Activated gamma-delta T cell treated with Interleukin-2 at 50 U/mL for 16 hours (primary cell): ENCODE results near the gene DCAF15.
A peak's percentile ranks its signal among the peaks of the same experiment; 100 is the strongest.
"Not testable (repeated sequence)": the region's sequence is repeated elsewhere in the genome, so short reads cannot be mapped to it uniquely, and the experiment has no call there.

Experiments used
- DNase-seq: peaks from one replicate; pipeline ENCODE4 v3.0.0-alpha.2; 2020

Gene DCAF15, protein sequence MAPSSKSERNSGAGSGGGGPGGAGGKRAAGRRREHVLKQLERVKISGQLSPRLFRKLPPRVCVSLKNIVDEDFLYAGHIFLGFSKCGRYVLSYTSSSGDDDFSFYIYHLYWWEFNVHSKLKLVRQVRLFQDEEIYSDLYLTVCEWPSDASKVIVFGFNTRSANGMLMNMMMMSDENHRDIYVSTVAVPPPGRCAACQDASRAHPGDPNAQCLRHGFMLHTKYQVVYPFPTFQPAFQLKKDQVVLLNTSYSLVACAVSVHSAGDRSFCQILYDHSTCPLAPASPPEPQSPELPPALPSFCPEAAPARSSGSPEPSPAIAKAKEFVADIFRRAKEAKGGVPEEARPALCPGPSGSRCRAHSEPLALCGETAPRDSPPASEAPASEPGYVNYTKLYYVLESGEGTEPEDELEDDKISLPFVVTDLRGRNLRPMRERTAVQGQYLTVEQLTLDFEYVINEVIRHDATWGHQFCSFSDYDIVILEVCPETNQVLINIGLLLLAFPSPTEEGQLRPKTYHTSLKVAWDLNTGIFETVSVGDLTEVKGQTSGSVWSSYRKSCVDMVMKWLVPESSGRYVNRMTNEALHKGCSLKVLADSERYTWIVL

DNA sequence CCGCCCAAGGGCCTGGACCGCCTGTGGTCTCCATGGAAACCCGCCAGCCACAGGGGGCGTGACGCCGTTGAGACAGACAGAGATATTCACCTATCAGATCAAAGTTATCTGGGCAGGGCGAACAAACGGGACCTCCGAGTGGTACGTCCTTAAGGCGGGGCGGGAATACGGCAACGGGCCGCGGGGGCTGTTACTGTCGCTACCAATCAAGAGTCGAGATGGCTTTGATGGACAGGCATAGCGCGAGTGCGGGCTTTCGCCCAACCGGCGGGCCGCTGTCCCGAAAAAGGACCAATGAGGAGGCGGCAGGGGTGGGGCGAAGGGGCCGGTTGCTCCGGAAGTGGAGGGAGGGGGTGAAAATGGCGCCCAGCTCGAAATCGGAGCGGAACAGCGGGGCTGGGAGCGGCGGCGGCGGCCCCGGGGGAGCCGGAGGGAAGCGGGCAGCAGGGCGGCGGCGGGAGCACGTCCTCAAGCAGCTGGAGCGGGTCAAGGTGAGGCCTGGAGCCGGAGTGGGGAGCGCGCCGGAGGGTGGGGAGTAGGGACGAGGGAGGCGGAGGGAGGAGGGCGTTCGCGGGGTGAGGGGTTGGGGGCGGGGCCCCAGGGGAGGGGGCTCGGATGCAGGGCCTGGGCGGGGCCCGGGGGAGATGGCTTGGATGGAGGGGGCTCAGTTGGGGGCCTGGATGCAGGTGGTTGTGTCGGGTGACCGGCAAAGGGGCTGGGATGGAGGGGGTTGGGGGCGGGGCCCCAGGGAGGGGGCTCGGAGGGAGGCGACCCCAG is at the start of gene DCAF15:
DCAF15 (plus strand) TSS at position 356 of the 777 bp plus-strand sequence; CDS start at position 360, 4 bp downstream.
- peak; percentile 99 for DNase-seq

DNA sequence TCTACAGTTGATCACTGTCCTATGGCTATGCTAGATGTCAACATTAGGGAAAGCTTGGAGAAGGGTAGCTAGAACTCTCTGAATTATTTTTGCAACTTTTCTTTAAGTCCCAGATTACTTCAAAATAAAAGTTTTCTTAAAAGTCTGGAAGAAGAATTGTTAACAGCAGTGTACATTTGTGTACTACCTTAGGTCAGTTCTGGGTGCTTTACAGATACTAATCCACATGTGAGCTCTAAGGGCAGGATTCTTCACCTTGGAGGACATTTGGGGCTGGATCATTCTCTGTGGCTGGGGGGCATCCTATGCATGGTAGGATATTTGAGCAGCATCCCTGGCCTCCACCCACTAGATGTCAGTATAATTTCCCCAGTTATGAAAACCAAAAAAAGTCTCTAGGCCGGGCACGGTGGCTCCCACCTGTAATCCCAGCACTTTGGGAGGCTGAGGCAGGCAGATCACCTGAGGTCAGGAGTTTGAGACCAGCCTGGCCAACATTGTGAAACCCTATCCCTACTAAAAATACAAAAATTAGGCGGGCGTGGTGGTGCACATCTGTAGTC is 49.2 kb upstream of the DCAF15 start:
- no peak for DNase-seq

DNA sequence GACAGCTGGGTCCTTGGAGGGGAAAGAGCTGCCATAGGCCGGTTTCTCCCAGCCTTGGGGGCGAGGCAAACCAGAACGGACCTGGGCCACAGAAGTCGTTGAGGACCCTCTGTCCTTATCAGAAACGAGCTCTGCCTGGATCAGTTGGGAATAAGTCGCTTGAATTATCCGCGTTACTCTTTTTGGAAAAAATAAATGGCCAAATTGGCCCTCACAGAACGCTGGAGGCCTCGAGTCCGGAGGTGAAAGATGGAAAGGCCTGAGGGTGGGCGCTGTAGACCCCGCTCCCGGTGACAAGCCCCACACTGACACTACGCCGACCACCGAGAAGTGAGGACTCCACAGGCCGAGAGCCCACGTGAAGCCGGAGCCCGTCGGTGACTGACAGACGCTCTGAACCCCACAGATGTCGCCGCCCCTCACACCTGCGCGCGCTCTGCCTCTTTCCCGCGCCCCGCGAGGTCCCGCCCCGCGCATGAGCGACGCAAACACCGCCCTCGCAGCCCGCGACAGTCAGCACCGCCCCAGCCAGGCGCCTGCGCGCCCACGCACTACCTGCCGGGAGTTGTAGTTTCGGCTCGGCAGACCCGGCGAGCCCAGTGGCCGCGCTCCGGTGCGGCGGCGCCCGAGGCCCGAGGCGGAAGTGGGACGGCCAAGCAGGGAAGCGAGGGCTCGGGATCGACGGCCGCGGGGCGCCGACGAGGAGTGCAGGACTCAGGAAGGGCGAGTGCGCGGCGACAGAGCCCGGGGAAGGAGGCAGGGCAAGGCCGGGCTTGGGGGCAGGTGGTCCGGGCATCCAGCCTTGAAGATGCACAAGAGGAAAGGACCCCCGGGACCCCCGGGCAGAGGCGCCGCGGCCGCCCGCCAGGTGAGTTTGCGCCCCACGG is 46.4 kb upstream of the DCAF15 start, which contains the start of the genes BRME1 and CC2D1A:
BRME1 (minus strand) TSS at position 484 of the 887 bp plus-strand sequence. CDS start 1,225 bp downstream, outside the sequence.
CC2D1A (plus strand) TSS at position 568 of the 887 bp plus-strand sequence; CDS start at position 809, 241 bp downstream.
- DNase-seq: peak; percentile 94

DNA sequence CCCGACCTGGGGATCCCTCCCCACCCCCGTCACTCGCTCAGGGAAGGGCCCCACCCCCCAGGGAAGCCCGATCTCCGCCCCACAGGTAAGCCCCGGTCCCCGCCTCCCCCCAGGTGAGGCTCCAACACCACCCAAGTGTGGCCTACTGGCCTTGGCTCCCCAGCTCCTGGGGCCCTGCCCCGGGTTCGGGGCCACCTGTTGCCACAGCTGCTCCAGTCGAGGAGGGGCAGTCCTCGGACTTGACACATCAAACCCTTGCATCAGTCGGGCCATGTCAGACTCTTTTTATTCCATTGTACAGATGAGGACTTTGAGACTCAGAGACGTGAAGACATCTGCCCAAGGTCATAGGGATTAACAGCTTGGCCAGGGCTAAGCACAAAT is 45.8 kb upstream of the DCAF15 start:
- peak; percentile 26 for DNase-seq

DNA sequence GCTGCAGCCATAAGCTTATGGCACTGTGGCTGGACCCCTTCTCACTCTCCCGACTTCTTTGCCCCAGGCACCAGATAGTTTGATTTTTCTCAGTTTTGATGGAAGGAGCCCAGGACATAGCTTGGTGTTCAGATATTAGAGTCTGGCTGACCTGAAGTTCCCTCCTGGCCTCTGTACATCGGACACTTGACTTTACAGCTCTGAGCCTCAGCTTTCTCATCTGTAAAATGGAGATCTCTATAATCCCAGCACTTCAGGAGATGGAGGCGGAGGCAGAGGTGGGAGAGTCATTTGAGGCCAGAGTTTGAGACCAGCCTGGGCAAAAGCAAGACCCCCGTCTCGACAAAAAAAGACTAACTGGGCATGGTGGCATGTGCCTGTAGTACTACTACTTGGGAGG is 45.4 kb upstream of the DCAF15 start:
- DNase-seq: no peak

DNA sequence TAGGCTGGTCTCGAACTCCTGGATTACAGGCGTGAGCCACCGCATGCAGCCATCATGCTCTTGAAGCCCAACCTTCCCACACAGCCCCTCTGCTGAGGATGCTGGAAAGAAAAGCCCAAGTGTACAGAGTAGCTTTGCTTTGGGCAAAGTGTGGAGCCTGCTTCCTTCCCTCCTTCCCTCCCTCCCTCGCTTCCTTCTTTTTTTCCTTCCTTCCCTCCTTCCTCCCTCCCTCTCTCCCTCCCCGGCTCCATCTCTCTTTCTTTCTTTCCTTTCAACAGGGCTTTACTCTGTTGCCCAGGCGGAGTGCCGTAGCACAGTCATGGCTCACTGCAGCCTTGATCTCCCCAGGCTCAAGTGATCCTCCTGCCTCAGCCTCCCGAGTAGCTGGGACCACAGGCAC is 43.6 kb upstream of the DCAF15 start:
- DNase-seq: no peak

DNA sequence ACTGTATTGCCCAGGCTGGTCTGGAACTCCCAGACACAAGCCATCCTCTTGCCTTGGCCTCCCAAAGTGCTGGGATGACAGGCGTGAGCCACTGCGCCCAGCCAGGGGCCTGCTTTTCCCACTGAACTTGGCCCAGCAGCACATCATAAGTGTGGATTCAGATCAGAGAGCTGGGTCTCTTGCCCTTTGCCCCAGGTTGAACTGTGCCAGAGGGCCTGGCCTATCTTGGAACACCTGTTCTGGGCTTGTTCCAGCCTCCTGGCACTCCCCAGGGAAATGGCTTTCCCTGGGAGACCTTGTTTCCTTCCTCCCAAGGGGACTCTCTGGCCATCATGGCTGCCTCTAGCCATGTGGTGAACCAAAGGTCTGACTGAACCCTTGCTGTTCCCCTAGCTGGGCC is 42.9 kb upstream of the DCAF15 start:
- no peak for DNase-seq

DNA sequence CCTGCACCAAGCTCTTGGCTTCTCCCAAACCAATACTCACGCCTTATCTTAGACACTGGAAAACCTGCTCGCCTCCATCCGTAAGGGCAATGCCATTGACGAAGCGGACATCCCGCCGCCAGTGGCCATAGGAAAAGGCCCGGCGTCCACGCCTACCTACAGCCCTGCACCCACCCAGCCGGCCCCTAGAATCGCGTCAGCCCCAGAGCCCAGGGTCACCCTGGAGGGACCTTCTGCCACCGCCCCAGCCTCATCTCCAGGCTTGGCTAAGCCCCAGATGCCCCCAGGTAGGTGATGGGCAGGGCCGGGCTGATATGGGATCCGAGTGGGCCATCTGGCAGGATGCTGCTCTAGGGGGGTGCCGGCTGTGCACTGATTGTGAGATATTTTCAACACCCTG is 39.0 kb upstream of the DCAF15 start:
- DNase-seq: no peak

DNA sequence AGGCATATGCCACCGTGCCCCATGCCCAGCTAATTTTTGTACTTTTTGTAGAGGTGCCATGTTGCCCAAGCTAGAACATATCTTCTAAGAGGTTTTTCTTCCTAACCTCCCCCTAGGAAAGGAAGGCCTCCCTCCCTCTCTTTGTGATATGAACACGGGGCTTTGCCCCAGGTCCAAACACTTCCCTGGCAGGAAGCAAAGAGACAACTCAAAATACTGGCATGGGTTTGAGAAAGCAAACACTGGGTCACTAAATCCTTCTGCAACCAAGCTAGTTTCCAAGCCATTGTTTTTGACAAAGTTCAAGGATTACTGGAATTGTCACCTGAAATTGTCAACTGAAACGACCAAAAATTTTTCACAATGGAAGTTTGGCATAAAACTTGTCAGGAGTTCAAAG is 37.5 kb upstream of the DCAF15 start:
- DNase-seq: no peak

DNA sequence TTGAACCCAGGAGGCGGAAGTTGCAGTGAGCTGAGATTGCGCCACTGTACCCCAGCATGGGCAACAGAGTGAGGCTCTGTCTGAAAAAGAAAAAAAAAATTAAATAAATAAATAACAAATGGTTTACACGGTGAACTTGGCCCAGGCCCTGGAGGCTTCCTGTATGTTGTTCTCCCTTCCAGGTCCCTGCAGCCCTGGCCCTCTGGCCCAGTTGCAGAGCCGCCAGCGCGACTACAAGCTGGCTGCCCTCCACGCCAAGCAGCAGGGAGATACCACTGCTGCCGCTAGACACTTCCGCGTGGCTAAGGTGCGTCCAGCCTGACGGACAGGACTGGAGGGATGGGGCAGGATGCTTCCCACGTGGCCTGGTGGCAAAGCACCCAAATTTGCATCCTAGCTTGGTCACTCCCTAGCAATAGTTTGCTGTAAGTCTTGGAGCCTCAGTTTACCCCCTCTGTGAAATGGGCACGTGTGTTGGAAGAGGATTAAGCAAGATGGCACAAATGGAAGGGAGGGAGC is 34.4 kb upstream of the DCAF15 start:
- DNase-seq: no peak

DNA sequence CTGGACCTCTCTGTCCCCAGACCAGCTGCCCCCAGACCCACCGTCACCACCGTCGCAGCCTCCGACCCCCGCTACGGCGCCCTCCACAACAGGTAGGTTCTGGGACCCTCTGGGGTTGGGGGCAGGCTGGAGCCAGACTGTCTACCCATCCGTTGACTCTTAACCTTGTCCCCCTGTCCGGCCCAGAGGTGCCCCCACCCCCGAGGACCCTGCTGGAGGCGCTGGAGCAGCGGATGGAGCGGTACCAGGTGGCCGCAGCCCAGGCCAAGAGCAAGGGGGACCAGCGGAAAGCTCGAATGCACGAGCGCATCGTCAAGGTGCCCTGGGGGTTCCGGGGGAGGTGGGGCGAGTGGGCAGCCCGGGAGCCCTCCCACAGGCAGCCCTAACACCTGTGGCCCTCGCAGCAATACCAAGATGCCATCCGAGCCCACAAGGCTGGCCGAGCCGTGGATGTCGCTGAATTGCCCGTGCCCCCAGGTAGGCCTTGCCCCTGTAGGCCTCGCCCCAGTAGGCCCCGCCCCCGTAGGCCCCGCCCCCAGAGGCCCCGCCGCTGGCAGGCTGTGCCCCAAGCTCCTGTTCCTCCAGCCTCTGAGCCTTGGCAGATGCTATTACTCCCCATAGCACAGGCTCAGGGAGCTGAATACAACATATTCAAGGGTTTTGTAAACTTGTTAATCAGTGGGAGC is 33.4 kb upstream of the DCAF15 start:
- DNase-seq: no peak

DNA sequence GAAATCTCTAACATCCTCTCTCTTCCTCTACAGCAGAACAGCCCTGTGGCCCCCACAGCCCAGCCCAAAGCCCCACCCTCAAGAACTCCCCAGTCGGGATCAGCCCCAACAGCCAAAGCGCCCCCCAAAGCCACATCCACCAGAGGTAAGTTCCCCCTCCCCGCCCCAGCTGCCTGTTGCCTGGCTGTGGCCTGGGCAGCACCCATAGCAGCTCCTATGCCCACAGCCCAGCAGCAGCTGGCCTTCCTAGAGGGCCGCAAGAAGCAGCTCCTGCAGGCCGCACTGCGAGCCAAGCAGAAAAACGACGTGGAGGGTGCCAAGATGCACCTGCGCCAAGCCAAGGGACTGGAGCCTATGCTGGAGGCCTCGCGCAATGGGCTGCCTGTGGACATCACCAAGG is 31.8 kb upstream of the DCAF15 start:
- no peak for DNase-seq

DNA sequence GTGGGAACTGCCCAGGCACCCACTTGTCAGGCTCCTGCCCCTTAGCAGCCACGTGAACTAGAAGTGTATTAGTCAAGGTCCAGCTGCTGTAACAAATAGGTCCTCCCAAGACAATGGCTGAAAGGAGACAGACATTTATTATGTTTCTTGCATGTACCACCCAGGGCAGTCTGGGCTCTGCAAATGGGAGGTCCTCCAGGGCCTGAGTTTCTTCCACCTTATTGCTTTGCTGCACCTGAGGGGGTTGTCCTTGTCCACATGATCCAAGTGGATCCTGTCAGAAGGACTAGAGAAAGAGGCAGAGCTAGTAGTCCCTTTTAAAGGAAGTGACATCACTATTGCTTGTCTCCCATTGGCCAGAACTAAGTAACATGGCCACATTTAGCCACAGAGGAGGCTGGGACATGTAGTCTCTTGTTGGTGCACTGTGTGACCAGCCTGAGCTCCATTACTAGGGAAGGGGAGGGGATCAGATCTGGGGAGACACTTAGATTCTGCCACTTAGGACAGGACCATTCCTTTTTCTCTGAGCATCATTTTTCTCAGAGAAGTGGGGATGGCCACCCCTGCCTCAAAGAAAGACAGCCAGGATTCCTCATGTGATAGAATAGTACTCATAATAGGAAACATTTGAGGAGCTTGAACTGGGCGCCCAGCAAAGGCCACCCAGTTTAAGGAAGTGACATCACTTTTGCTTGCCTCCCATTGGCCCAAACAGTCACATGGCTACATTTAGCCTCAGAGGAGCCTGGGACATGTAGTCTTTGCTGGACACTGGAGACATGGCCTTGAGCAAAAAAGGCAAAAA is 31.2 kb upstream of the DCAF15 start:
- DNase-seq: no peak

DNA sequence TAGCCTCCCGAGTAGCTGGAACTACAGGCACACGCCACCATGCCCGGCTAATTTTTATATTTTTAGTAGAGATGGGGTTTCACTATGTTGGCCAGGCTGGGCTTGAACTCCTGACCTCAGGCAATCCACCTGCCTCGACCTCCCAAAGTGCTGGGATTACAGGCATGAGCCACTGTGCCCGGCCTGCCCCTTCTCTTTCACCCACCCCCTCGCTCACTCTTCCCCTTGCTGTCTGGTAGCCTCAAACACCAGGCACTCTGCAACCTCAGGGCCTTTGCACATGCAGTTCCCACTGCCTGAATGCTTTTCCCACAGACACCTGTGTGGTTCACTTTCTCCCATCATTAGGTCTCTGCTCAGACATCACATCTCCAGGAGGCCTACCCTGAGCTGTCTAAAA is 30.2 kb upstream of the DCAF15 start:
- not testable (repeated sequence) for DNase-seq

DNA sequence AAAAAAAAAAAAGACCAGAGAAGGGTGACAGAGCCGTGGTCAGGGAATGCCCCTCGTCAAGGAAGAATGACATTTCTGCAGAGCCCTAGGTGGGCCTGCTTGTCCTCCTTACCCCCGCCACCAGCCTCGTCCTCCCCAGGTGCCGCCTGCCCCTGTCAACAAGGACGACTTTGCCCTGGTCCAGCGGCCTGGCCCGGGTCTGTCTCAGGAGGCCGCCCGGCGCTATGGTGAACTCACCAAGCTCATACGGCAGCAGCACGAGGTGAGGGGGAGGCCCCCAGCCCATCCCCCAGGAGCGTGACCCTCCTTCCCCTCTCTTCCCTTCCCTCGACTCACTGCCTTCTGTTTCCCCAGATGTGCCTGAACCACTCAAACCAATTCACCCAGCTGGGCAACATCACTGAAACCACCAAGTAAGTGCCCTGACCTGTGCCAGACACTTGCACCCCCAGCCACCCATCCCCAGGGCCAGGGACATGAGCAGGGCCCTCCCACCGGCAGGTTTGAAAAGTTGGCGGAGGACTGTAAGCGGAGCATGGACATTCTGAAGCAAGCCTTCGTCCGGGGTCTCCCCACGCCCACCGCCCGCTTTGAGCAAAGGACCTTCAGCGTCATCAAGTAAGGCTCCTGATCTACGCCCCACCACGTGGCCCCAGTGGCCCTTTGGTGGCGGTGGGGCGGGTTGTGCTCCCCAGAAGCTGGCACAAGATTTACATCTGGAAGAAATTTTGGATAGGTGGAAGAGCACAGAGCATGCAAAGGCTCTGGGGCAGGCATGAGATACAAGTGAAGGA is 28.9 kb upstream of the DCAF15 start:
- DNase-seq: no peak

DNA sequence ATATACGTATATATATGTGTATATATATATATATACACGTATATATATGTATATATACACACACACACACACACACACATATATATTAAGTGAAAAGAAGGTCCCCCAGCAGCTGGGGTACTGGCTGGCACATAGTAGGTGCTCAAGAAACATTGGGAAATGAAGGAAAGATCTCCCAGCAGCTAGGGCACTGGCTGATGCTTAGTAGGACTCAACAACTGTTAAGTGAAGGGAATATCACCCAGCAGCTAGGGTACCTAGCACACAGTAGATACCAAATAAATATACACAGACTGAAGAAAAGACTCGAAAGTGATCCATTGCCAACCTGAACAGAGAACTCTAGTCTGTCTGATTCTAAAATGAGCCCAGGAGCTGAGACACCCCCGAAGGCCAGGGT is 26.3 kb upstream of the DCAF15 start:
- no peak for DNase-seq

DNA sequence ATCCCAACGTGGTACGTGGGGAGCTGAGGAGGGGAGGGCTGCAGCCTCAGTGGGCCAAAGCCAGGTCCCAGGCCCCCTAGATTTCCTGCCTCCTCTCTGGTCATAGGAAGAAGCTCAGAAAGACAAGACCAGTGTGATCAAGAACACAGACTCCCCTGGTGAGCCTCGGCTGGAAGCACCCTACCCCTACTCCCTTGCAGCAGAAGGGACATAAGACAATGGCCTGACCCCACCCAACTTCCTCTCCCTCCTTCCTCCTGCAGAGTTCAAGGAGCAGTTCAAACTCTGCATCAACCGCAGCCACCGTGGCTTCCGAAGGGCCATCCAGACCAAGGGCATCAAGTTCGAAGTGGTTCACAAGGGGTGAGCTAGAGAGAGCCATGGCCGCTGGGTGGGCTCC is 25.6 kb upstream of the DCAF15 start:
- no peak for DNase-seq

DNA sequence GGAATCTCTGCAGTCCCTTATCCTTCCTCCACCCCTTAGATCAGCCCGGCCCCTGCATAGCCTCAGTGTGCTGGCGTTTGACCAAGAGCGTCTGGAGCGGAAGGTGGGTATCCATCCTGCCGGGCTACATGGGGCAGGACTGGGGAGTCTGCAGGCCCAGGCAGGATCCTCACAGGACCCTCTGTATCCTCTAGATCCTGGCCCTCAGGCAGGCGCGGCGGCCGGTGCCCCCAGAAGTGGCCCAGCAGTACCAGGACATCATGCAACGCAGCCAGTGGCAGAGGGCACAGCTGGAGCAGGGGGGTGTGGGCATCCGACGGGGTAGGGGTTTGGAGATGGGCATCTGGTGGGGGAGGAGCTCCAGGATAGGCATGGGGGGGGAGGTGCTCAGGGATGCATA is 23.0 kb upstream of the DCAF15 start:
- no peak for DNase-seq

DNA sequence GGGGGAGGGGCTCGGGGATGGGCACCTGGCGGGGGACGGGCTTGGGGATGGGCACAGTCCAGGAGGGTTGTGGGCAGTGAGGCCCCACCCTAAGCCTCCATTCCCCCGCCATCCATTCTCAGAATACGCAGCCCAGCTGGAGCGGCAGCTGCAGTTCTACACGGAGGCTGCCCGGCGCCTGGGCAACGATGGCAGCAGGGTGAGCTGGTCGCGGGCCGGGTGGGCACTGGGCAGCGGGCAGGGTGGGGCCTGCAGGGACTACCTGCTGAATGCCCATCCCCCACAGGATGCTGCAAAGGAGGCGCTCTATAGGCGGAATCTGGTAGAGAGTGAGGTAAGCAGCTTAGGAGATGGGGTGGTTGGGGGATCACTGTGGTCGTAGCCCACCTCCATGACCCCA is 22.4 kb upstream of the DCAF15 start:
- no peak for DNase-seq

DNA sequence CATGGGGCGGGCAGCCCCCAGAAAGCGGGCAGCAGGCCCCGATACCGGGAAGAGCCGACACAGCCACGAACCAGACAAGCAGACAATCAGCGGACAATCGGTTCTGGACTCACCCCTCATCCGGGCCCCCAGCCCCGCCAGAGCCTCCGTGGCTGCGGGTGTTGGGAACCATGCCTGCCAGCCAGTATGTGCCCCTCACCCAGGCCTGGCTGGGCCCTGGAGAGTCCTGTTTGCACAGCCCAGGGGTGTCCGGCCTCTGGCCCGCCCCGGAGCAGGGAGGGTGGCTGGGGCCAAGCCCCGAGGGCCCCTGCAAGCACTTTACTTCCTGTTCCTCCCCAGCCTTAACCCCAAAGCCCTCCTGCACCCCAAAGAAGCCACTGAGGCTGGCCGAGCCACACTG is 21.9 kb upstream of the DCAF15 start:
- no peak for DNase-seq
